Measurements from ENCODE around the gene ORC6. TPM values are rescaled to one million over a fixed set of nuclear protein-coding genes. Genes with fewer than 3 reads are reported as not detected.

ORC6 gene
- total RNA-seq, 1 experiment from 2014 or later = 27.4 TPM

DNA sequence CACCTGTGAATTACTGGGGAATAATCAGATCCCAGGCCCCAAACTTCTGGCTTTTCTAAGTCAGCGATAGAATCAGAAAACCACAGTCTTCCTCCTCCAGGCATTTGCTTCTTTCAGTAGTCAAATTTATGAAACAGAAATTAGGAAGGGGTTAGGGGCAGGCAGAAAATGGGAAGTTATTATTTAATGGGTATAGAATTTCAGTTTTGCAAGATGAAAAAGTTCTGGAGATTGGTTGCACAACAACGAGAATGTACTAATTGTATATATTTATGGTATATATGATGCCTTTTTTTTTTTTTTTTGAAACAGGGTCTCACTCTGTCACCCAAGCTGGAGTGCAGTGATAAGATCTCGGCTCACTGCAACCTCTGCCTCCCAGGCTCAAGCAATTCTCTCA is 23.5 kb downstream of the ORC6 start:
- no peak for TF ChIP-seq EZH2 (IDR thresholded peaks at IDR 0.05; ENCODE audit: low read depth)
- TF ChIP-seq, protein P1, sequence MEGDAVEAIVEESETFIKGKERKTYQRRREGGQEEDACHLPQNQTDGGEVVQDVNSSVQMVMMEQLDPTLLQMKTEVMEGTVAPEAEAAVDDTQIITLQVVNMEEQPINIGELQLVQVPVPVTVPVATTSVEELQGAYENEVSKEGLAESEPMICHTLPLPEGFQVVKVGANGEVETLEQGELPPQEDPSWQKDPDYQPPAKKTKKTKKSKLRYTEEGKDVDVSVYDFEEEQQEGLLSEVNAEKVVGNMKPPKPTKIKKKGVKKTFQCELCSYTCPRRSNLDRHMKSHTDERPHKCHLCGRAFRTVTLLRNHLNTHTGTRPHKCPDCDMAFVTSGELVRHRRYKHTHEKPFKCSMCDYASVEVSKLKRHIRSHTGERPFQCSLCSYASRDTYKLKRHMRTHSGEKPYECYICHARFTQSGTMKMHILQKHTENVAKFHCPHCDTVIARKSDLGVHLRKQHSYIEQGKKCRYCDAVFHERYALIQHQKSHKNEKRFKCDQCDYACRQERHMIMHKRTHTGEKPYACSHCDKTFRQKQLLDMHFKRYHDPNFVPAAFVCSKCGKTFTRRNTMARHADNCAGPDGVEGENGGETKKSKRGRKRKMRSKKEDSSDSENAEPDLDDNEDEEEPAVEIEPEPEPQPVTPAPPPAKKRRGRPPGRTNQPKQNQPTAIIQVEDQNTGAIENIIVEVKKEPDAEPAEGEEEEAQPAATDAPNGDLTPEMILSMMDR (conservative IDR thresholded peaks at IDR 0.05) = no peak
- Histone ChIP-seq H2AFZ (no peak overlapping the region), H3K9me2 (ENCODE audit: insufficient read depth) (no peaks in the 10 kb centered on the region), H3K27me3 (ENCODE audit: insufficient read depth, low read depth) (no peaks in the 10 kb centered on the region), H3K27ac (no peak overlapping the region), H3F3A (ENCODE audit: insufficient read depth, low read depth) (no peaks in the 10 kb centered on the region), H4K20me1 (ENCODE audit: insufficient read depth) (no peaks in the 10 kb centered on the region), H3K79me2 (ENCODE audit: low read depth) (no peaks in the 10 kb centered on the region), H3K4me3 (no peak overlapping the region), H3K9me3 (ENCODE audit: insufficient read depth, low read depth) (no peaks in the 10 kb centered on the region), H3K4me2 (no peak overlapping the region), H3K4me1 (replicated peaks; ENCODE audit: insufficient read depth) (no peaks in the 10 kb centered on the region), H3K36me3 (ENCODE audit: low read depth) (no peaks in the 10 kb centered on the region)
- CTCF ChIA-PET = no interaction called here
- DNase-seq = no peak
- intact Hi-C loops (cut with micrococcal nuclease; ENCODE audit: unreplicated experiment) = no loop called here
- POLR2A ChIA-PET (ENCODE audit: unreplicated experiment) = no interaction called here
- no TSS peak for BruUV-seq (replicated peaks)

DNA sequence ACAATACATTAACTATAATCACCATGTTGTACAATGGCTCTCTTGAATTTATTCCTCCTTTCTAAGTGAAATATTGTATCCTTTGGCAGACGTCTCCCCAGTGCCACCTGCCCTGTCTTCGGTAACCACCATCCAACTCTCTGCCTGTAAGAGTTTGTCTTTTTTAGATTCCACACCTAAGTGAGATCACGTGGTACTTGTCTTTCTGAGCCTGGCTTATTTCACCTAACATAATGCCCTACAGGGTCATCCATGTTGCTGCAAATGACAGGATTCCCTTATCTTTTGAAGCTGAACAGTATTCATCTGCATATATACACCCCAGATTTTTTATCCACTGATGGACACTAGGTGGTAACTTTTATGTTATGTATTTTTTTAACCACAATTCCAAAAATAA is 24.2 kb downstream of the ORC6 start:
- H2AFZ ChIP-seq = no peak overlapping the region
- no peak overlapping the region for H3K4me3 ChIP-seq
- H3F3A ChIP-seq (ENCODE audit: insufficient read depth, low read depth) = no peaks in the 10 kb centered on the region
- no TSS peak for BruUV-seq (replicated peaks)
- POLR2A ChIA-PET (ENCODE audit: unreplicated experiment) = no interaction called here
- no peaks in the 10 kb centered on the region for H3K36me3 ChIP-seq (ENCODE audit: low read depth)
- H3K9me2 ChIP-seq (ENCODE audit: insufficient read depth) = no peaks in the 10 kb centered on the region
- intact Hi-C loops (cut with micrococcal nuclease; ENCODE audit: unreplicated experiment) = no loop called here
- no peaks in the 10 kb centered on the region for H3K9me3 ChIP-seq (ENCODE audit: insufficient read depth, low read depth)
- no peak overlapping the region for H3K4me2 ChIP-seq
- no peaks in the 10 kb centered on the region for H3K4me1 ChIP-seq (replicated peaks; ENCODE audit: insufficient read depth)
- no peak for DNase-seq
- H3K27ac ChIP-seq = no peak overlapping the region
- H4K20me1 ChIP-seq (ENCODE audit: insufficient read depth) = no peaks in the 10 kb centered on the region
- no peaks in the 10 kb centered on the region for H3K79me2 ChIP-seq (ENCODE audit: low read depth)
- CTCF ChIA-PET = no interaction called here
- TF ChIP-seq EZH2 (IDR thresholded peaks at IDR 0.05; ENCODE audit: low read depth) = no peak
- TF ChIP-seq, protein P1 (conservative IDR thresholded peaks at IDR 0.05) = no peak
- no peaks in the 10 kb centered on the region for H3K27me3 ChIP-seq (ENCODE audit: insufficient read depth, low read depth)

DNA sequence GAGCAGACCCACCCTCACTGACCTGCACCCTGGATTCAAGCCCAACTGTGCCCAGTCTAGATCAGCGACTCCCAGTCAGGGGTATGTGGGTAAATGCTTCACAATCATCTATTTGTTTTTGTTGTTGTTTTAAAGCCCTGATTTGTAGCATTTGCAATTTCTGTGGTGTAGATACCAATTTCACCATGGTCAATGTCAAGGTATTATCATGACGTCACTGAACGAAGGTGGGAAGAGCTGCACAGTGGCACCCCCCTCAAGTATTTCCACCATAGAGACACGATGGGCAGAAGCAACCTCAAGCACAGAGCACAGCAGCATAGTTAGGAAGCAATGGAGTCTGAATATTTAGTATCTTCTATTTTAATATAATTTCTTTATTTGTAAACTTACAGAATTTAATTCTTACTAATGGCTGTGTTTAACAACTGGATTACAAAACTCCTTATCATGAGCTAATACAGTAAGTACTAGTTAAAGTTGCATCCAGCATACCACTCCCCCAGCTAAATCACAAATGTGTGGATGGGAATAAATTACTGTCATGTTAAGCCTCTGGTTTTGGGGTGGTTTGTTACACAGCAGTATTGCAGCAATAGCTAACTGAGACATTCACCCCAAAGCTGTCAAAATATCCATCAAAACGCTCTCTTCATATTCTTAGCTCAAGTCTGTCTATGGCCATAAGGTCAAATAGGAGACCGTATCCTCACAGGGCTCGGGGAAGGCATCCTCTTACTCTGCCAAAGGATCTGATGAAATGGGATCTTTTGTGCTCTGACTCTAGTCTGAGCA is 25.5 kb downstream of the ORC6 start:
- Histone ChIP-seq H3K9me2 (ENCODE audit: insufficient read depth) (no peaks in the 10 kb centered on the region), H3K27ac (no peak overlapping the region), H2AFZ (no peak overlapping the region), H3K4me2 (no peak overlapping the region), H3F3A (ENCODE audit: insufficient read depth, low read depth) (no peaks in the 10 kb centered on the region), H3K4me1 (replicated peaks; ENCODE audit: insufficient read depth) (no peaks in the 10 kb centered on the region), H3K27me3 (ENCODE audit: insufficient read depth, low read depth) (no peaks in the 10 kb centered on the region), H3K79me2 (ENCODE audit: low read depth) (no peaks in the 10 kb centered on the region), H3K36me3 (ENCODE audit: low read depth) (no peaks in the 10 kb centered on the region), H3K9me3 (ENCODE audit: insufficient read depth, low read depth) (no peaks in the 10 kb centered on the region), H3K4me3 (no peak overlapping the region), H4K20me1 (ENCODE audit: insufficient read depth) (no peaks in the 10 kb centered on the region)
- POLR2A ChIA-PET (ENCODE audit: unreplicated experiment) = no interaction called here
- no peak for DNase-seq
- no TSS peak for BruUV-seq (replicated peaks)
- no peak for TF ChIP-seq EZH2 (IDR thresholded peaks at IDR 0.05; ENCODE audit: low read depth)
- CTCF ChIA-PET = no interaction called here
- intact Hi-C loops (cut with micrococcal nuclease; ENCODE audit: unreplicated experiment) = no loop called here
